Effector memory CD4-positive, alpha-beta T cell (primary cell): Measurements from ENCODE around the gene OSBPL5.

Source experiments
- DNase-seq, 3 donors: peaks; one replicate each; pipeline ENCODE4 v3.0.0-alpha.2; 2020
- H3K27ac ChIP-seq: 2 replicates; pipeline ENCODE4 v1.7.0; 2013; ENCODE audit warnings: mild to moderate bottlenecking, low read length, moderate library complexity; ENCODE audit not compliant: insufficient read depth, poor library complexity, severe bottlenecking
- H3K27me3 ChIP-seq: replicated peaks from 2 replicates; pipeline ENCODE4 v1.7.0; 2013; ENCODE audit warnings: mild to moderate bottlenecking, low read length; ENCODE audit not compliant: insufficient read depth, control insufficient read depth, poor library complexity, severe bottlenecking
- H3K36me3 ChIP-seq: 2 replicates; pipeline ENCODE4 v1.7.0; 2013; ENCODE audit warnings: mild to moderate bottlenecking, low read length, moderate library complexity; ENCODE audit not compliant: control insufficient read depth, insufficient read depth
- H3K4me1 ChIP-seq: 2 replicates; pipeline ENCODE4 v1.7.0; 2013; ENCODE audit warnings: low read length, mild to moderate bottlenecking; ENCODE audit not compliant: control insufficient read depth, insufficient read depth, poor library complexity, severe bottlenecking
- H3K4me3 ChIP-seq: 2 replicates; pipeline ENCODE4 v1.7.0; 2013; ENCODE audit warnings: low read length, low read depth, mild to moderate bottlenecking; ENCODE audit not compliant: insufficient read depth, poor library complexity, severe bottlenecking
- H3K9me3 ChIP-seq: 2 replicates; pipeline ENCODE4 v1.7.0; 2013; ENCODE audit warnings: mild to moderate bottlenecking, low read length, moderate library complexity; ENCODE audit not compliant: control insufficient read depth

Gene OSBPL5

GRCh38 chr11:3139481-3140290 is 25.4 kb downstream of the OSBPL5 start:
- no peak for DNase-seq
- H3K4me3 ChIP-seq, result no peak overlapping the region
- no peak overlapping the region for H3K27ac ChIP-seq
- H3K27me3 ChIP-seq, result no peaks in the 10 kb centered on the region
- no peaks in the 10 kb centered on the region for H3K9me3 ChIP-seq
- no peaks in the 10 kb centered on the region for H3K36me3 ChIP-seq
- no peaks in the 10 kb centered on the region for H3K4me1 ChIP-seq

- H3K27me3 ChIP-seq, result no peaks in the 10 kb centered on the region
- no peaks in the 10 kb centered on the region for H3K4me1 ChIP-seq
- no peak for DNase-seq
- no peak overlapping the region for H3K4me3 ChIP-seq
- H3K36me3 ChIP-seq, result no peaks in the 10 kb centered on the region
- no peak overlapping the region for H3K27ac ChIP-seq
- no peaks in the 10 kb centered on the region for H3K9me3 ChIP-seq
Measured at GRCh38 chr11:3139086-3139440, 26.0 kb downstream of the OSBPL5 start.

GRCh38 chr11:3138178-3139085 is 26.7 kb downstream of the OSBPL5 start:
- Histone ChIP-seq H3K9me3 (no peaks in the 10 kb centered on the region), H3K27me3 (no peaks in the 10 kb centered on the region), H3K4me3 (no peak overlapping the region), H3K4me1 (no peaks in the 10 kb centered on the region), H3K36me3 (no peaks in the 10 kb centered on the region), H3K27ac (no peak overlapping the region)
- DNase-seq, result no peak

- Histone ChIP-seq H3K4me1 (no peaks in the 10 kb centered on the region), H3K4me3 (no peak overlapping the region), H3K27me3 (no peaks in the 10 kb centered on the region), H3K9me3 (no peaks in the 10 kb centered on the region), H3K27ac (no peak overlapping the region), H3K36me3 (no peaks in the 10 kb centered on the region)
- no peak for DNase-seq
Measured at GRCh38 chr11:3137486-3138177, 27.5 kb downstream of the OSBPL5 start.

- no peaks in the 10 kb centered on the region for H3K27me3 ChIP-seq
- no peaks in the 10 kb centered on the region for H3K36me3 ChIP-seq
- no peaks in the 10 kb centered on the region for H3K9me3 ChIP-seq
- DNase-seq, result no peak
- H3K4me1 ChIP-seq, result no peaks in the 10 kb centered on the region
- H3K4me3 ChIP-seq, result no peak overlapping the region
- no peak overlapping the region for H3K27ac ChIP-seq
Measured at GRCh38 chr11:3136546-3137455, 28.3 kb downstream of the OSBPL5 start.

GRCh38 chr11:3135481-3136440 is 29.3 kb downstream of the OSBPL5 start:
- H3K36me3 ChIP-seq, result no peaks in the 10 kb centered on the region
- no peak overlapping the region for H3K4me3 ChIP-seq
- H3K27ac ChIP-seq, result no peak overlapping the region
- H3K27me3 ChIP-seq, result no peaks in the 10 kb centered on the region
- DNase-seq, result no peak
- H3K4me1 ChIP-seq, result no peaks in the 10 kb centered on the region
- no peaks in the 10 kb centered on the region for H3K9me3 ChIP-seq

- no peaks in the 10 kb centered on the region for H3K9me3 ChIP-seq
- no peak overlapping the region for H3K4me3 ChIP-seq
- no peaks in the 10 kb centered on the region for H3K27me3 ChIP-seq
- no peaks in the 10 kb centered on the region for H3K4me1 ChIP-seq
- H3K36me3 ChIP-seq, result no peaks in the 10 kb centered on the region
- no peak for DNase-seq
- no peak overlapping the region for H3K27ac ChIP-seq
Measured at GRCh38 chr11:3134651-3135480, 30.2 kb downstream of the OSBPL5 start.

GRCh38 chr11:3134218-3134621 is 30.9 kb downstream of the OSBPL5 start:
- Histone ChIP-seq H3K9me3 (no peaks in the 10 kb centered on the region), H3K4me1 (no peaks in the 10 kb centered on the region)

More at GRCh38 chr11:3134218-3134621, 30.9 kb downstream of the OSBPL5 start:
- no peak overlapping the region for H3K27ac ChIP-seq
- DNase-seq, result no peak
- H3K4me3 ChIP-seq, result no peak overlapping the region
- no peaks in the 10 kb centered on the region for H3K27me3 ChIP-seq
- no peaks in the 10 kb centered on the region for H3K36me3 ChIP-seq
